Measurements from ENCODE around the gene KCTD10. TPM values are rescaled to one million over a fixed set of nuclear protein-coding genes. Genes with fewer than 3 reads are reported as not detected.

Gene KCTD10
- total RNA-seq, 1 donor from 2014 or later = 21.5 TPM

- H3K27me3 ChIP-seq (ENCODE audit: low read depth) = no peaks in the 10 kb centered on the region
- H3K9me3 ChIP-seq (replicated peaks) = no peaks in the 10 kb centered on the region
- peaks cover 63% of the 10 kb centered on the region for H3K4me1 ChIP-seq
- H3K27ac ChIP-seq (replicated peaks) = no peak overlapping the region
- no peak for TF ChIP-seq CTCF (IDR thresholded peaks at IDR 0.05; ENCODE audit: borderline replicate concordance)
- intact Hi-C loops (cut with micrococcal nuclease) = no loop called here
- no peak for DNase-seq
- H3K36me3 ChIP-seq = peaks cover 69% of the 10 kb centered on the region
- H3K4me3 ChIP-seq = no peak overlapping the region
Observed at GRCh38 chr12:109448707-109449390, 28.3 kb downstream of the KCTD10 start.

DNA sequence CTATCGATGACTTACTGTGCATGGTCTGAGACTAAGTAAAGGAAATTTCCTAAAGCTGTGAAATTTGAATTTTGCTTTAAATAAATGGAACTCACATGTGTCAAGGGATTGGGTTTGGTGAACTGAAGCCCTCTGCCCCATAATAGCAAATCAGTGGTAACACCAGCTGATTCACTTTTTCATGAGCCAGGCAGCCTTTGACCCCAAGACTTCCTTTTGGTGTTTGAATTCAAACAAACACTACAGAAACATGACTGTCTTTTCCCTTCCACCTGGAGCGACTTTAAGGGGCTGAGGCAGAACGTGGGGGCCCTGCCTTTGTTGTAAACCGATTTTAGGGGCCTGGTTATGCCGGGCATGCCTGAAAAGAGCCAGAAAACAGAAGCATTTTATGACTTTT is 28.8 kb downstream of the KCTD10 start:
- Histone ChIP-seq H3K4me1 (peaks cover 69% of the 10 kb centered on the region), H3K36me3 (peaks cover 64% of the 10 kb centered on the region)

DNA sequence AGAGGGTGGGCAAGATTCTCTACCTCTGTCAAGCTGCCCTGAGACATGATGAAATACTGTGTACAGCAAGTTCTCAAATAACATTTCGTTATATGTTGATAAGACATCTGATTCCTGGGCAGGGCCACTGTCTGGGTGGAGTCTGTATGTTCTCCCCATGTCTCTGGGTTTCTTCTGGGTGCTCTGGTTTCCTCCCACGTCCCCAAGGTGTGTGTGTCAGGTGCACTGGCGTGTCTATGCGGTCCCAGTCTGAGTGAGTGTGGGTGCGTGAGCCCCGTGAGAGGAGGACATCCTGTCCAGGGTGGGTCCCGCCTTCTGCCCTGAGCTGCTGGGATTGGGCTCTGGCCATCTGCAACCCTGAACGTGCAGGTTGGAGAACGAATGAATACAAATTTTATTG is 29.6 kb downstream of the KCTD10 start:
- peak overlapping the region; percentile 76 for H3K27ac ChIP-seq (replicated peaks)
- DNase-seq = no peak
- peaks cover 58% of the 10 kb centered on the region for H3K36me3 ChIP-seq
- no peaks in the 10 kb centered on the region for H3K9me3 ChIP-seq (replicated peaks)
- TF ChIP-seq CTCF (IDR thresholded peaks at IDR 0.05; ENCODE audit: borderline replicate concordance) = no peak
- intact Hi-C loops (cut with micrococcal nuclease) = no loop called here
- H3K4me1 ChIP-seq = peaks cover 67% of the 10 kb centered on the region
- no peaks in the 10 kb centered on the region for H3K27me3 ChIP-seq (ENCODE audit: low read depth)
- no peak overlapping the region for H3K4me3 ChIP-seq

More for the DNA sequence above, 28.8 kb downstream of the KCTD10 start:
- DNase-seq = no peak
- no peak for TF ChIP-seq CTCF (IDR thresholded peaks at IDR 0.05; ENCODE audit: borderline replicate concordance)
- intact Hi-C loops (cut with micrococcal nuclease) = no loop called here
- Histone ChIP-seq H3K27me3 (ENCODE audit: low read depth) (no peaks in the 10 kb centered on the region), H3K9me3 (replicated peaks) (no peaks in the 10 kb centered on the region), H3K27ac (replicated peaks) (no peak overlapping the region), H3K4me3 (no peak overlapping the region)

DNA sequence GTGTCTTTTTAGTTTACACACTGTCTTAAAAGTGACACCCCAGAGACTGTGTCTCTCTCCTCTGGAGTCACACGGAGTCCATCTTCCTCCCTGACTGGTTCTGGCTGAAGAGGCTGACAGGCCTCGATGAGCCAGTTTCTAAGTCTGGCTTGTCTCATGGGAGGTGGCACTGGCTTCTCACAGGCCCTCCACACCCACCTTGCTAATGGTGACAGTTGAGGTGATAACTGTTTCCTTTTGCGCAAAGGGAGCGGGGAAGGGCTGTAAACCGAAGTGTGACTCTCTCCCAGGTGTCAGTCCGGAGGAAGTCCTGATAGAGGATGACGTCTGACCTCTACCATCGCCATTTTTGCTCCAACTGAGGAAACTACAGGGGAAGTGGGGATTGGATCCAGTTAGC is 30.2 kb downstream of the KCTD10 start:
- no peaks in the 10 kb centered on the region for H3K9me3 ChIP-seq (replicated peaks)
- no peaks in the 10 kb centered on the region for H3K27me3 ChIP-seq (ENCODE audit: low read depth)
- peaks cover 54% of the 10 kb centered on the region for H3K36me3 ChIP-seq
- DNase-seq = peak; percentile 35
- intact Hi-C loops (cut with micrococcal nuclease) = no loop called here
- no peak overlapping the region for H3K4me3 ChIP-seq
- peak overlapping the region; percentile 76 for H3K27ac ChIP-seq (replicated peaks)
- TF ChIP-seq CTCF (IDR thresholded peaks at IDR 0.05; ENCODE audit: borderline replicate concordance) = no peak
- peaks cover 61% of the 10 kb centered on the region for H3K4me1 ChIP-seq

DNA sequence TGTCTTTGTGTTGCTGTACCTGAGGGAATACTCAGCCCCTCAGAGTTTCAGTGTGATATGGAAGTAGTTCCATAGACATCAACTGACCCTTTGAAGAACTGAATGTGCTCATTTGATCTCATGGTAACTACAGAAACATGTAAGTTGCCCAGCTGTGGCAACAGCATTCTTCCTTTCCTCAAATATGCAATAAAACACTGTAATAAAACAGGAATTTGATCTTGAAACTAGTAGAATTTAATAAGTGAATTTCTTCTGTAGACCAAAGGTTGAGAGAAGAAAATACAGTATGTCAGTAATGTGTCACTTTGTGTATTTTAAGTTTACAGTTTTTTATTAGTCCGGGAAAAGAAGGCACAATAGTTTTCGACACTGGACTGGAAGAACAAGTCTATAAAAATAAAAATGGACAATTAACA is 31.9 kb downstream of the KCTD10 start:
- Histone ChIP-seq H3K9me3 (replicated peaks) (no peaks in the 10 kb centered on the region), H3K4me3 (no peak overlapping the region), H3K36me3 (peaks cover 38% of the 10 kb centered on the region), H3K27me3 (ENCODE audit: low read depth) (no peaks in the 10 kb centered on the region), H3K4me1 (peaks cover 57% of the 10 kb centered on the region), H3K27ac (replicated peaks) (peak overlapping the region; percentile 72)
- TF ChIP-seq CTCF (IDR thresholded peaks at IDR 0.05; ENCODE audit: borderline replicate concordance) = no peak
- intact Hi-C loops (cut with micrococcal nuclease) = no loop called here
- DNase-seq = no peak
